ENCODE data around the gene MACF1.

DNA sequence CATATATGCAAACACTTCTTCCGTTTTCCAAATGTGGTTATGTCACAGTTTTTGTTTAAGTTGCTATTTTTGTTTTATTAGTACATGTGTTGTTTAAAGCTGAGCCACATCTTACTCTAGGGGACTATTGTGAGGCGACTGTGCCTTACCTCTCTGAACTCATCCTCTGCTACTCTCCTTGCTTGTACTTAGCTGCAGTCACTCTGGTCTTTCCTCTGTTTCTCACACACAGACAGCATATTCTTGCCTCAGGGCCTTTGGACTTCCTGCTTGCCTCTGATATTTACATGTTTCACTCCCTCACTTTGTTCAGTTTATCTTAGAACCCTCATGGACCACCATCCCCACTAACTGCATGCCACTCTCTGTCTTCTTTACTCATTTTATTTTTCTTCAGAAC, 101.1 kb downstream of the MACF1 start:
- TF ChIP-seq, protein P1, sequence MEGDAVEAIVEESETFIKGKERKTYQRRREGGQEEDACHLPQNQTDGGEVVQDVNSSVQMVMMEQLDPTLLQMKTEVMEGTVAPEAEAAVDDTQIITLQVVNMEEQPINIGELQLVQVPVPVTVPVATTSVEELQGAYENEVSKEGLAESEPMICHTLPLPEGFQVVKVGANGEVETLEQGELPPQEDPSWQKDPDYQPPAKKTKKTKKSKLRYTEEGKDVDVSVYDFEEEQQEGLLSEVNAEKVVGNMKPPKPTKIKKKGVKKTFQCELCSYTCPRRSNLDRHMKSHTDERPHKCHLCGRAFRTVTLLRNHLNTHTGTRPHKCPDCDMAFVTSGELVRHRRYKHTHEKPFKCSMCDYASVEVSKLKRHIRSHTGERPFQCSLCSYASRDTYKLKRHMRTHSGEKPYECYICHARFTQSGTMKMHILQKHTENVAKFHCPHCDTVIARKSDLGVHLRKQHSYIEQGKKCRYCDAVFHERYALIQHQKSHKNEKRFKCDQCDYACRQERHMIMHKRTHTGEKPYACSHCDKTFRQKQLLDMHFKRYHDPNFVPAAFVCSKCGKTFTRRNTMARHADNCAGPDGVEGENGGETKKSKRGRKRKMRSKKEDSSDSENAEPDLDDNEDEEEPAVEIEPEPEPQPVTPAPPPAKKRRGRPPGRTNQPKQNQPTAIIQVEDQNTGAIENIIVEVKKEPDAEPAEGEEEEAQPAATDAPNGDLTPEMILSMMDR (IDR thresholded peaks at IDR 0.05 in 8 of 11, conservative IDR thresholded peaks at IDR 0.05 in 3 of 11): no peak
- no peak for TF ChIP-seq POLR2AphosphoS5 (IDR thresholded peaks at IDR 0.05)

Data from spleen (tissue), 7 donors.